ENCODE results near the gene SF1. TPM values are rescaled to one million over a fixed set of nuclear protein-coding genes. Genes with fewer than 3 reads are reported as not detected.

SF1 gene
- total RNA-seq, 2 experiments from 2014 or later: 247 to 535 TPM

DNA sequence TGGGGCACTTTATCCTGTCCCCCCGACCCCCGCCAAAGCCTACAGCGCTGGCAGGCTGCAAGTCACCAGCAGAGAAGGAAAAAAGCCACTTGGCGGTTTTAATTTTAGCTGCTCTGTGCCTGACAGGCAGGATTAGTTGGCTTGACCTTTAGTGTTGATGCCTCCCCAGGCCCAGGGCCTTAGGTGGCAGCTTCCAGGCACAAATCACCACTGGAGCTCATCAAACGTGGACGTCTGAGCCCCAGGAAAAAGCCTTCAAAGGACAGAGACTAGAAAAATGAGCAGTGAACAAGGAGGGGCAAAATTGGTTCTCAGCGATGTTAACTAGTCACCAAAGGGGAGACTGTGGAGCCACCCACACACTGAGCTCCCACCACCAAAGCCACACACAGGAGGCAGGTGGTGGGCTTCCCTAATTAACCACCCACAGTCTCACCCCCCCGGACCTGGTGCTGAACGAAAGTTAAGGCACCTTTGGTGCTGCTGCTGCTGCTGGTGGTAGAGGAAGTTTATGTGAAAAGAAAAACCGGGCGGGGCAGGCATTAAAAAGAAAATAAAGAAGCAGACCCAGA lies 14.2 kb downstream of the SF1 start:
- Histone ChIP-seq H2AFZ (ENCODE audit: low read length) (no peak overlapping the region), H3K79me2 (ENCODE audit: insufficient read depth, low read depth, low read length) (peaks cover 21% of the 10 kb centered on the region; the same call in 1 of the 2 replicates), H3K9me2 (ENCODE audit: insufficient read depth, low read length) (no peaks in the 10 kb centered on the region), H3K4me2 (ENCODE audit: low read length) (peak overlapping the region; percentile 30; the same call in 1 of the 2 replicates), H3K9me3 (ENCODE audit: low read length) (no peaks in the 10 kb centered on the region), H3K4me3 (ENCODE audit: low read depth, low read length, poor library complexity, severe bottlenecking) (no peak overlapping the region), H3K4me1 (ENCODE audit: insufficient read depth, low read length, poor library complexity, severe bottlenecking) (peaks cover 53% of the 10 kb centered on the region), H3K27ac (ENCODE audit: low read depth, low read length, poor library complexity, severe bottlenecking) (peak overlapping the region; percentile 66), H3K36me3 (ENCODE audit: insufficient read depth, low read length) (peaks cover 73% of the 10 kb centered on the region), H4K20me1 (ENCODE audit: insufficient read depth, low read length) (peaks cover 22% of the 10 kb centered on the region)
- no TSS peak for BruUV-seq (replicated peaks)
- DNase-seq (ENCODE audit: low spot score): no peak
- CTCF ChIA-PET (ENCODE audit: unreplicated experiment): interaction anchor here (0.7 kb wide), 1 partner anchor 109 kb away, joined by 3 read pairs; no protein-coding TSS in a partner anchor
- POLR2A ChIA-PET: interaction anchor here (1.0 to 3.1 kb wide), 5 partner anchors 8 to 21 kb away, joined by 3 to 15 read pairs (median 9); partner anchors contain the start of gene SF1
- intact Hi-C loops (cut with micrococcal nuclease; ENCODE audit: unreplicated experiment): no loop called here
- TF ChIP-seq, protein P1, sequence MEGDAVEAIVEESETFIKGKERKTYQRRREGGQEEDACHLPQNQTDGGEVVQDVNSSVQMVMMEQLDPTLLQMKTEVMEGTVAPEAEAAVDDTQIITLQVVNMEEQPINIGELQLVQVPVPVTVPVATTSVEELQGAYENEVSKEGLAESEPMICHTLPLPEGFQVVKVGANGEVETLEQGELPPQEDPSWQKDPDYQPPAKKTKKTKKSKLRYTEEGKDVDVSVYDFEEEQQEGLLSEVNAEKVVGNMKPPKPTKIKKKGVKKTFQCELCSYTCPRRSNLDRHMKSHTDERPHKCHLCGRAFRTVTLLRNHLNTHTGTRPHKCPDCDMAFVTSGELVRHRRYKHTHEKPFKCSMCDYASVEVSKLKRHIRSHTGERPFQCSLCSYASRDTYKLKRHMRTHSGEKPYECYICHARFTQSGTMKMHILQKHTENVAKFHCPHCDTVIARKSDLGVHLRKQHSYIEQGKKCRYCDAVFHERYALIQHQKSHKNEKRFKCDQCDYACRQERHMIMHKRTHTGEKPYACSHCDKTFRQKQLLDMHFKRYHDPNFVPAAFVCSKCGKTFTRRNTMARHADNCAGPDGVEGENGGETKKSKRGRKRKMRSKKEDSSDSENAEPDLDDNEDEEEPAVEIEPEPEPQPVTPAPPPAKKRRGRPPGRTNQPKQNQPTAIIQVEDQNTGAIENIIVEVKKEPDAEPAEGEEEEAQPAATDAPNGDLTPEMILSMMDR (conservative IDR thresholded peaks at IDR 0.05; ENCODE audit: low read length): no peak
- TF ChIP-seq EZH2phosphoT487 (IDR thresholded peaks at IDR 0.05; ENCODE audit: borderline replicate concordance, low read depth, low read length): no peak

DNA sequence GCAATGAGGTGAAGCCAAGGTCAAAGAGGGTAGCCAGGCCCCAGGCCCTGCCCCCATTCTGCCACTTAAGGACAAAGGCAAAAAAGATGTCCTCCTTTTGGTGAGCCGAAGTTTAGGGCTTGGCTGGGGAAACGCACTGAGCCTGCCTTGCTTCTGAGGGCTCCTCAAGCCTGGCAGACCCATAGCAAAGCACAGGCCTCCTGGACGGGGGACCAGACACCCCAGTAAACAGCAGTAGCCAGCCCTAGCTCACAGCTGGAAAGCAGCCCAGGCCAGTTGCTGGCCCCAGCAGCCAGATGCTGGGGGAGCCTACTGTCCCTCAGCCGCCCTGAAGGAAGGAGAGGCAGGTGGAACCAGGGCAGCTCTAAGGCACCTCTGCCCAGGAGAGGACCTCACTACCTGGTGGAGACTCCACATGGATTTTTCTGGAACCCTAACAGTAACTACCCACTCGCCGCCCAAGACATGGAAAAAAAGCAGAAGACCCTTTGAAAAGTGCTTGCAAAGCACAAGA lies 14.8 kb downstream of the SF1 start:
- Histone ChIP-seq H3K27ac (ENCODE audit: low read depth, low read length, poor library complexity, severe bottlenecking) (peak overlapping the region; percentile 66), H3K4me1 (ENCODE audit: insufficient read depth, low read length, poor library complexity, severe bottlenecking) (peaks cover 53% of the 10 kb centered on the region), H3K4me3 (ENCODE audit: low read depth, low read length, poor library complexity, severe bottlenecking) (no peak overlapping the region), H2AFZ (ENCODE audit: low read length) (no peak overlapping the region), H3K79me2 (ENCODE audit: insufficient read depth, low read depth, low read length) (peaks cover 20% of the 10 kb centered on the region; the same call in 1 of the 2 replicates), H4K20me1 (ENCODE audit: insufficient read depth, low read length) (peaks cover 22% of the 10 kb centered on the region), H3K4me2 (ENCODE audit: low read length) (peak overlapping the region; percentile 30; the same call in 1 of the 2 replicates), H3K9me2 (ENCODE audit: insufficient read depth, low read length) (no peaks in the 10 kb centered on the region), H3K9me3 (ENCODE audit: low read length) (no peaks in the 10 kb centered on the region), H3K36me3 (ENCODE audit: insufficient read depth, low read length) (peaks cover 67% of the 10 kb centered on the region)
- CTCF ChIA-PET (ENCODE audit: unreplicated experiment): interaction anchor here (0.5 to 0.7 kb wide), 2 partner anchors 96 to 108 kb away, joined by 3 read pairs; no protein-coding TSS in a partner anchor
- intact Hi-C loops (cut with micrococcal nuclease; ENCODE audit: unreplicated experiment): loop anchor here (1.0 kb wide), 1 partner anchor 20 kb away; no protein-coding TSS in a partner anchor
- TF ChIP-seq, protein P1 (conservative IDR thresholded peaks at IDR 0.05; ENCODE audit: low read length): no peak
- TF ChIP-seq EZH2phosphoT487 (IDR thresholded peaks at IDR 0.05; ENCODE audit: borderline replicate concordance, low read depth, low read length): no peak
- no TSS peak for BruUV-seq (replicated peaks)
- POLR2A ChIA-PET: interaction anchor here (1.0 to 3.1 kb wide), 5 partner anchors 8 to 21 kb away, joined by 3 to 15 read pairs (median 9); partner anchors contain the start of gene SF1
- no peak for DNase-seq (ENCODE audit: low spot score)
